ENCODE results near the gene SLK. TPM values are rescaled to one million over a fixed set of nuclear protein-coding genes. Genes with fewer than 3 reads are reported as not detected.

SLK gene
- total RNA-seq, 1 donor from 2014 or later = 27.5 TPM

DNA sequence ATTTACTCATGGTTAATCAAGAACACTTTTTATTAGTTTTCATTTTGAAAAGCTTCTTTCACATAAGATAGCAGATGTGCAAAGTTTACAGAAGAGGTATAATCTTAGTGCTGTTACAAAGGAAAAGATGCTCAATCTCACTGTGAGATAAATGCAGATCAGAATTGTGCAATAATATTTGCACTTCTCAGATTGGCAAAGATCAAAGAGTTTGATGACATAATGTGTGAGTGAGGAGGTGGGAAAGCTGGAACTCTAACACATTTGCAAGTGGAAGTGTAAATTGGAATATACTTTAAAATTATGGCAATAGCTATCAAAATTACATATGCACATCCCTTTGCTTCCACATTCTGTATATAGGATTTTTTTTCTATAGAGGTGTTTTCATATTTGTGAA is 27.4 kb upstream of the SLK start:
- Histone ChIP-seq H4K20me1 (ENCODE audit: insufficient read depth, low read length) (no peaks in the 10 kb centered on the region), H3K27ac (ENCODE audit: low read depth, low read length) (no peak overlapping the region), H2AFZ (ENCODE audit: low read depth, low read length) (no peak overlapping the region), H3K79me2 (ENCODE audit: insufficient read depth, low read length) (no peaks in the 10 kb centered on the region), H3K9me3 (ENCODE audit: insufficient read depth, low read depth, low read length) (no peaks in the 10 kb centered on the region), H3K4me1 (ENCODE audit: insufficient read depth, low read length) (no peaks in the 10 kb centered on the region), H3K36me3 (ENCODE audit: insufficient read depth, low read length) (no peaks in the 10 kb centered on the region), H3K27me3 (ENCODE audit: insufficient read depth, low read length) (no peaks in the 10 kb centered on the region), H3K4me3 (ENCODE audit: insufficient read depth, low read depth, low read length) (no peak overlapping the region), H3K9ac (ENCODE audit: low read length) (no peak overlapping the region), H3K4me2 (ENCODE audit: low read length) (no peak overlapping the region)
- H3K4me1 Mint-ChIP-seq (ENCODE audit: low read depth, unreplicated experiment) = no peaks in the 10 kb centered on the region
- peaks cover 2% of the 10 kb centered on the region for H3K27me3 Mint-ChIP-seq (ENCODE audit: low read depth, unreplicated experiment)
- no peak overlapping the region for H3K4me3 Mint-ChIP-seq (ENCODE audit: unreplicated experiment)
- no peak for FAIRE-seq
- H3K27ac Mint-ChIP-seq (ENCODE audit: unreplicated experiment) = no peak overlapping the region
- H3K9me3 Mint-ChIP-seq (ENCODE audit: unreplicated experiment) = peaks cover 3% of the 10 kb centered on the region
- TF ChIP-seq EZH2 (IDR thresholded peaks at IDR 0.05; ENCODE audit: insufficient read depth, low read length) (no peak), CTCF (IDR thresholded peaks at IDR 0.05; ENCODE audit: insufficient read depth, low read depth, low read length) (no peak)
- no peak for DNase-seq (ENCODE audit: low read depth)
- H3K36me3 Mint-ChIP-seq (ENCODE audit: low read depth, unreplicated experiment) = no peaks in the 10 kb centered on the region

GRCh38 chr10:103941801-103942200 is 25.1 kb upstream of the SLK start:
- Histone ChIP-seq H3K4me1 (ENCODE audit: insufficient read depth, low read length) (no peaks in the 10 kb centered on the region), H4K20me1 (ENCODE audit: insufficient read depth, low read length) (no peaks in the 10 kb centered on the region), H2AFZ (ENCODE audit: low read depth, low read length) (no peak overlapping the region), H3K4me2 (ENCODE audit: low read length) (no peak overlapping the region), H3K79me2 (ENCODE audit: insufficient read depth, low read length) (no peaks in the 10 kb centered on the region), H3K9me3 (ENCODE audit: insufficient read depth, low read depth, low read length) (no peaks in the 10 kb centered on the region), H3K27me3 (ENCODE audit: insufficient read depth, low read length) (no peaks in the 10 kb centered on the region), H3K9ac (ENCODE audit: low read length) (no peak overlapping the region), H3K27ac (ENCODE audit: low read depth, low read length) (no peak overlapping the region), H3K36me3 (ENCODE audit: insufficient read depth, low read length) (no peaks in the 10 kb centered on the region), H3K4me3 (ENCODE audit: insufficient read depth, low read depth, low read length) (no peak overlapping the region)
- Mint-ChIP-seq H3K4me3 (ENCODE audit: unreplicated experiment) (no peak overlapping the region), H3K4me1 (ENCODE audit: low read depth, unreplicated experiment) (no peaks in the 10 kb centered on the region), H3K27me3 (ENCODE audit: low read depth, unreplicated experiment) (peaks cover 2% of the 10 kb centered on the region), H3K9me3 (ENCODE audit: unreplicated experiment) (no peaks in the 10 kb centered on the region), H3K36me3 (ENCODE audit: low read depth, unreplicated experiment) (no peaks in the 10 kb centered on the region), H3K27ac (ENCODE audit: unreplicated experiment) (no peak overlapping the region)
- no peak for TF ChIP-seq CTCF (IDR thresholded peaks at IDR 0.05; ENCODE audit: insufficient read depth, low read depth, low read length)
- no peak for TF ChIP-seq EZH2 (IDR thresholded peaks at IDR 0.05; ENCODE audit: insufficient read depth, low read length)
- FAIRE-seq (no peak), DNase-seq (ENCODE audit: low read depth) (no peak)

- Histone ChIP-seq H3K4me1 (ENCODE audit: insufficient read depth, low read length) (no peaks in the 10 kb centered on the region), H3K36me3 (ENCODE audit: insufficient read depth, low read length) (no peaks in the 10 kb centered on the region), H3K79me2 (ENCODE audit: insufficient read depth, low read length) (no peaks in the 10 kb centered on the region), H3K27ac (ENCODE audit: low read depth, low read length) (no peak overlapping the region), H3K9ac (ENCODE audit: low read length) (no peak overlapping the region), H3K27me3 (ENCODE audit: insufficient read depth, low read length) (no peaks in the 10 kb centered on the region), H3K4me2 (ENCODE audit: low read length) (no peak overlapping the region), H4K20me1 (ENCODE audit: insufficient read depth, low read length) (no peaks in the 10 kb centered on the region), H3K9me3 (ENCODE audit: insufficient read depth, low read depth, low read length) (no peaks in the 10 kb centered on the region), H2AFZ (ENCODE audit: low read depth, low read length) (no peak overlapping the region), H3K4me3 (ENCODE audit: insufficient read depth, low read depth, low read length) (no peak overlapping the region)
- Mint-ChIP-seq H3K9me3 (ENCODE audit: unreplicated experiment) (no peaks in the 10 kb centered on the region), H3K27me3 (ENCODE audit: low read depth, unreplicated experiment) (peaks cover under 1% of the 10 kb centered on the region), H3K4me1 (ENCODE audit: low read depth, unreplicated experiment) (no peaks in the 10 kb centered on the region), H3K4me3 (ENCODE audit: unreplicated experiment) (no peak overlapping the region), H3K36me3 (ENCODE audit: low read depth, unreplicated experiment) (no peaks in the 10 kb centered on the region), H3K27ac (ENCODE audit: unreplicated experiment) (no peak overlapping the region)
- no peak for TF ChIP-seq CTCF (IDR thresholded peaks at IDR 0.05; ENCODE audit: insufficient read depth, low read depth, low read length)
- no peak for TF ChIP-seq EZH2 (IDR thresholded peaks at IDR 0.05; ENCODE audit: insufficient read depth, low read length)
- DNase-seq (ENCODE audit: low read depth) = no peak
- FAIRE-seq = no peak
Observed at GRCh38 chr10:103942866-103943265, 24.1 kb upstream of the SLK start.
